A549 (cell line): ENCODE results near the gene VWA5B1.

Experiments used
- KDM1A ChIP-seq: fragments of 200-600 bp; sonication (generic); IDR thresholded peaks from 2 replicates; pipeline ENCODE4 v1.6.1; 2016; ENCODE audit warnings: low read depth, mild to moderate bottlenecking
- MAFK ChIP-seq: fragments of 450-650 bp; IDR thresholded peaks from 2 replicates; pipeline ENCODE4 v1.6.1; 2014; ENCODE audit not compliant: partially characterized antibody
- POLR2A ChIP-seq: IDR thresholded peaks from 2 replicates; pipeline ENCODE4 v1.6.1; 2012; ENCODE audit warnings: mild to moderate bottlenecking, low read length
- RAD21 ChIP-seq, 2 experiments: fragments of >200 bp in 1 of 2; sonication (Bioruptor Twin) in 1 of 2; formaldehyde crosslinking in 1 of 2; IDR thresholded peaks in 1 of 2; conservative IDR thresholded peaks in 1 of 2; 2 replicates in 1 of 2; 3 replicates in 1 of 2; pipeline ENCODE4 v1.6.1; 2012 to 2018; ENCODE audit warnings: inconsistent platforms in 1 of 2
- TF ChIP-seq, protein P1 (sequence below): IDR thresholded peaks from 2 replicates; pipeline ENCODE4 v1.6.1; 2012
- TF ChIP-seq, protein P2 (sequence below): fragments of >200 bp; sonication (Bioruptor Twin); formaldehyde crosslinking; IDR thresholded peaks from 3 replicates; pipeline ENCODE4 v1.5.1; 2016

- TF ChIP-seq POLR2A (no peak), RAD21 (conservative IDR thresholded peaks at IDR 0.05 in 1 of 2, IDR thresholded peaks at IDR 0.05 in 1 of 2) (no peak), KDM1A (no peak), MAFK (no peak)
- TF ChIP-seq, protein P1, sequence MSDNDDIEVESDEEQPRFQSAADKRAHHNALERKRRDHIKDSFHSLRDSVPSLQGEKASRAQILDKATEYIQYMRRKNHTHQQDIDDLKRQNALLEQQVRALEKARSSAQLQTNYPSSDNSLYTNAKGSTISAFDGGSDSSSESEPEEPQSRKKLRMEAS = no peak
- TF ChIP-seq, protein P2, sequence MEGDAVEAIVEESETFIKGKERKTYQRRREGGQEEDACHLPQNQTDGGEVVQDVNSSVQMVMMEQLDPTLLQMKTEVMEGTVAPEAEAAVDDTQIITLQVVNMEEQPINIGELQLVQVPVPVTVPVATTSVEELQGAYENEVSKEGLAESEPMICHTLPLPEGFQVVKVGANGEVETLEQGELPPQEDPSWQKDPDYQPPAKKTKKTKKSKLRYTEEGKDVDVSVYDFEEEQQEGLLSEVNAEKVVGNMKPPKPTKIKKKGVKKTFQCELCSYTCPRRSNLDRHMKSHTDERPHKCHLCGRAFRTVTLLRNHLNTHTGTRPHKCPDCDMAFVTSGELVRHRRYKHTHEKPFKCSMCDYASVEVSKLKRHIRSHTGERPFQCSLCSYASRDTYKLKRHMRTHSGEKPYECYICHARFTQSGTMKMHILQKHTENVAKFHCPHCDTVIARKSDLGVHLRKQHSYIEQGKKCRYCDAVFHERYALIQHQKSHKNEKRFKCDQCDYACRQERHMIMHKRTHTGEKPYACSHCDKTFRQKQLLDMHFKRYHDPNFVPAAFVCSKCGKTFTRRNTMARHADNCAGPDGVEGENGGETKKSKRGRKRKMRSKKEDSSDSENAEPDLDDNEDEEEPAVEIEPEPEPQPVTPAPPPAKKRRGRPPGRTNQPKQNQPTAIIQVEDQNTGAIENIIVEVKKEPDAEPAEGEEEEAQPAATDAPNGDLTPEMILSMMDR = no peak
Measured at GRCh38 chr1:20291645-20292084, 990 bp downstream of the VWA5B1 start.
